GM06990 (cell line): ENCODE results near the gene PRKAA1.

ENCODE experiments used
- DNase-seq: peaks from one replicate; pipeline ENCODE4 v3.0.0-alpha.2; 2011; ENCODE audit not compliant: insufficient read length; ENCODE audit errors: extremely low read depth
- H3K27me3 ChIP-seq: replicated peaks from 2 replicates; pipeline ENCODE4 v1.6.0; 2011; ENCODE audit warnings: low read length; ENCODE audit not compliant: control insufficient read depth, insufficient read depth
- H3K36me3 ChIP-seq: 2 replicates; pipeline ENCODE4 v1.5.1; 2011; ENCODE audit warnings: low read length; ENCODE audit not compliant: control insufficient read depth, insufficient read depth
- H3K4me3 ChIP-seq: replicated peaks from 2 replicates; pipeline ENCODE4 v1.5.1; 2011; ENCODE audit warnings: low read depth, mild to moderate bottlenecking, control low read depth, low read length
- TF ChIP-seq, protein P1 (sequence below): IDR thresholded peaks from 2 replicates; pipeline ENCODE4 v1.5.1; 2011; ENCODE audit warnings: low read length, control low read depth, mild to moderate bottlenecking, inconsistent platforms; ENCODE audit not compliant: insufficient read depth, poor library complexity, severe bottlenecking

Gene PRKAA1

DNA sequence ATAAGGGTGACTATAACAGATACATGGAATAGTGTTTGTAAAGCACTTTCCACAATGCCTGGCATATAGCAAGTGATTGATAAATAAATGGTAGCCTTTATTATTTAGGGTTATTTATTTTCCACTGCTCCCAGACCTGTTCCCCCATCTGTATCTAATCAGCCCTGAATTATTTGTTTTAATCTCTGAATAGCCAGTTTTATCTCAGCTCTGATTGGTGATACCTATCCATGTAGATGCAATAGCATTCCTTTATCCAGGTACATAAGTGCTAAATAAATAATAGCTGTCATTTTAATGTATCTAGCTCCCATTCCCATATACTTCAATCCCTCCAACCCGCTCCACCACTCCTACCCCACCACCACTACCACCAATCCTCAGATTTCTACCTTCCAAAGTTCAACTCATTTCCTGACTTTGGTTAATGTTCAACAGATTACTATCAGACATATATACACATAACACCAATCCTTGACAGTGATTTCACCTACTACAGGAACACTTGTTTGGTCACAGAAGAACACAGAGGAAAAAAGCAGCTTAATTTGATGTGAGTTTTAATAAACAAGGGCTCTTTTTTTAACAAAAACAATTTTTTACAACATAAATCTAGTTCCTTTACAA is 14.0 kb downstream of the PRKAA1 start:
- Histone ChIP-seq H3K4me3 (no peak overlapping the region), H3K36me3 (no peaks in the 10 kb centered on the region; the same call in 1 of the 2 replicates), H3K27me3 (no peaks in the 10 kb centered on the region)
- DNase-seq = no peak
- TF ChIP-seq, protein P1, sequence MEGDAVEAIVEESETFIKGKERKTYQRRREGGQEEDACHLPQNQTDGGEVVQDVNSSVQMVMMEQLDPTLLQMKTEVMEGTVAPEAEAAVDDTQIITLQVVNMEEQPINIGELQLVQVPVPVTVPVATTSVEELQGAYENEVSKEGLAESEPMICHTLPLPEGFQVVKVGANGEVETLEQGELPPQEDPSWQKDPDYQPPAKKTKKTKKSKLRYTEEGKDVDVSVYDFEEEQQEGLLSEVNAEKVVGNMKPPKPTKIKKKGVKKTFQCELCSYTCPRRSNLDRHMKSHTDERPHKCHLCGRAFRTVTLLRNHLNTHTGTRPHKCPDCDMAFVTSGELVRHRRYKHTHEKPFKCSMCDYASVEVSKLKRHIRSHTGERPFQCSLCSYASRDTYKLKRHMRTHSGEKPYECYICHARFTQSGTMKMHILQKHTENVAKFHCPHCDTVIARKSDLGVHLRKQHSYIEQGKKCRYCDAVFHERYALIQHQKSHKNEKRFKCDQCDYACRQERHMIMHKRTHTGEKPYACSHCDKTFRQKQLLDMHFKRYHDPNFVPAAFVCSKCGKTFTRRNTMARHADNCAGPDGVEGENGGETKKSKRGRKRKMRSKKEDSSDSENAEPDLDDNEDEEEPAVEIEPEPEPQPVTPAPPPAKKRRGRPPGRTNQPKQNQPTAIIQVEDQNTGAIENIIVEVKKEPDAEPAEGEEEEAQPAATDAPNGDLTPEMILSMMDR = no peak

DNA sequence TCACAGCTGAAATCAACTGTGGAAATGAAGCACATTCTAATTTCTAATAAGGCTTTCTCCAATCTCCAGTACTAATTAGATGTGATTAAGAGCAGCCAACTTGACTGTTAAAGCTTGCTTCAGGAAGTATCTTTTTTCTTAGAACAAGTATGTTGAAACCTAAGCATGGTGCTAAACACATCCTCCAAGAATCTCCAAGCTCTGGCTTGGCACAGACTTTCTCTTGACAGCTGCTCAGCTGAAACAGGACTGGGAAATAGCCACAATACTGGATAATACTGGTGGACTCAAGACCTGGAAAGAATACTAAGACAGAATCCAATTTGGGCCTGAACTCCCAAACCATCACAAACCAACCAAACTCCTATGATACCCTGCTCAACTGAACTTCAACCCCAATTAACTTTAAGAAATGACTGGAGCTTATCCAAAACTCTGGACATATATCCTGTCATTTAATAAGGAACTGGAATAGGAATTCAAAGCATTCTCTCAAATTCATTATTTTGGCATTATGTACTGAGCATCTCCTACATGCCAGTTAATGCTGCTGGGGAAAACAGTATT is 16.2 kb downstream of the PRKAA1 start:
- DNase-seq = no peak

GRCh38 chr5:40780858-40781257 is 17.3 kb downstream of the PRKAA1 start:
- no peak for DNase-seq

More for the DNA sequence above, 16.2 kb downstream of the PRKAA1 start:
- no peak overlapping the region for H3K4me3 ChIP-seq
- H3K36me3 ChIP-seq = no peaks in the 10 kb centered on the region; the same call in 1 of the 2 replicates
- no peaks in the 10 kb centered on the region for H3K27me3 ChIP-seq
- TF ChIP-seq, protein P1 = no peak

DNA sequence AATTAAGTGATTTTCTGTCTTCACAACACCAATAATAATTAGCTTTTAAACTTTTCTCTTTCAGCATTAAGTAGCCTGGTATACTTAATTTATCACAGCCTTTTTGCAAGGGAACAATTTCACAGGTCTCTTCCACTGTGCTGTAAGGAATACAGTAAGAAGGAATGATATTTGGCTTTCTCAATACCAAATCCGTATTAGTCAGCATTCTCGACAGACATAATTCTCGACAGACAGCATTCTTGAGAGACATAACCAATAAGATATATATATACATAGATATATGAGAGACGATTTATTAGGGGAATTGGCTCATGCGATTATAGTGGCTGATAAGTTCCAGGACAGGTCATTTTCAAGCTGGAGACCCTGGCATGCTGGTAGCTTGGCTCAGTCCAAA is 18.0 kb downstream of the PRKAA1 start:
- no peaks in the 10 kb centered on the region for H3K27me3 ChIP-seq
- TF ChIP-seq, protein P1 = no peak
- H3K36me3 ChIP-seq = no peaks in the 10 kb centered on the region; the same call in 1 of the 2 replicates
- DNase-seq = no peak
- no peak overlapping the region for H3K4me3 ChIP-seq

More at GRCh38 chr5:40780858-40781257, 17.3 kb downstream of the PRKAA1 start:
- TF ChIP-seq, protein P1 = no peak
- Histone ChIP-seq H3K36me3 (no peaks in the 10 kb centered on the region; the same call in 1 of the 2 replicates), H3K4me3 (no peak overlapping the region), H3K27me3 (no peaks in the 10 kb centered on the region)

DNA sequence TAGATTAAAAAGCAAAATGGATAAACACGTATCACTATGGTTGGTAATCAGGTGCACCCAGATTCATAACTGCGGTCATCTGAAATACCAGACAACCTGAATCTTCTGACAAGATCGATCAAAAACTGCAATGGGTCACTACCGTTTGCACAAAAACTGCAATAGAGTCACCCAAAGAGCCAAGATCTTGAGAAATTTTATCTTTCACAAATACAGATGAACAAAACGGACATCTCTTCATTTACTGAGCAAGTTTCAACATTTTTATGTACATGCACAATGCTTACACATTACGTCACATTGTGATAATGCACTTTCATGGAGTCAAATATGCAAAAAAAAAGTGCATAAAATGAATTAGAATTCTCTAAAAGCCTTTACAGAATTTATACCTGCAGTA is 18.6 kb downstream of the PRKAA1 start:
- TF ChIP-seq, protein P1 = no peak
- Histone ChIP-seq H3K4me3 (no peak overlapping the region), H3K36me3 (no peaks in the 10 kb centered on the region; the same call in 1 of the 2 replicates), H3K27me3 (no peaks in the 10 kb centered on the region)
- DNase-seq = no peak
